NCI-H2196 (cell line): Measurements from ENCODE around the gene SHISA9.

Experiments used
- DNase-seq: peaks from one replicate; lab custom pipeline; 2025; ENCODE audit not compliant: unreplicated experiment; lab: John Stamatoyannopoulos, UW

Gene SHISA9

GRCh38 chr16:13157082-13157481 lies 255.7 kb downstream of the SHISA9 start:
- no peak for DNase-seq

GRCh38 chr16:13158427-13158826 lies 257.0 kb downstream of the SHISA9 start:
- DNase-seq = no peak

GRCh38 chr16:13165024-13165423 lies 263.6 kb downstream of the SHISA9 start:
- DNase-seq = no peak

GRCh38 chr16:13168091-13168572 lies 266.7 kb downstream of the SHISA9 start:
- DNase-seq = no peak

GRCh38 chr16:13171313-13171712 lies 269.9 kb downstream of the SHISA9 start:
- DNase-seq = no peak

GRCh38 chr16:13176711-13177110 lies 275.3 kb downstream of the SHISA9 start:
- no peak for DNase-seq

- DNase-seq = no peak
Measured at GRCh38 chr16:13178318-13178717, 276.9 kb downstream of the SHISA9 start.

- no peak for DNase-seq
Measured at GRCh38 chr16:13181432-13181831, 280.0 kb downstream of the SHISA9 start.

GRCh38 chr16:13186813-13187212 lies 285.4 kb downstream of the SHISA9 start:
- DNase-seq = no peak

GRCh38 chr16:13189250-13189649 lies 287.9 kb downstream of the SHISA9 start:
- no peak for DNase-seq

GRCh38 chr16:13193721-13194120 lies 292.3 kb downstream of the SHISA9 start:
- no peak for DNase-seq

- no peak for DNase-seq
Measured at GRCh38 chr16:13194766-13195165, 293.4 kb downstream of the SHISA9 start.

GRCh38 chr16:13203725-13204124 lies 302.3 kb downstream of the SHISA9 start:
- DNase-seq = no peak

- DNase-seq = no peak
Measured at GRCh38 chr16:13205352-13205751, 304.0 kb downstream of the SHISA9 start.

- DNase-seq = no peak
Measured at GRCh38 chr16:13206606-13207005, 305.2 kb downstream of the SHISA9 start.

- DNase-seq = no peak
Measured at GRCh38 chr16:13207151-13207550, 305.8 kb downstream of the SHISA9 start.

- no peak for DNase-seq
Measured at GRCh38 chr16:13223666-13224065, 322.3 kb downstream of the SHISA9 start.

- no peak for DNase-seq
Measured at GRCh38 chr16:13229039-13229438, 327.6 kb downstream of the SHISA9 start.

GRCh38 chr16:13231365-13231764 lies 330.0 kb downstream of the SHISA9 start:
- DNase-seq = no peak

GRCh38 chr16:13234999-13235398 lies 333.6 kb downstream of the SHISA9 start:
- no peak for DNase-seq

GRCh38 chr16:13236308-13236707 lies 334.9 kb downstream of the SHISA9 start:
- no peak for DNase-seq

GRCh38 chr16:13238182-13238581 lies 336.8 kb downstream of the SHISA9 start:
- no peak for DNase-seq

- no peak for DNase-seq
Measured at GRCh38 chr16:13242201-13242600, 340.8 kb downstream of the SHISA9 start.

GRCh38 chr16:13244770-13245169 lies 343.4 kb downstream of the SHISA9 start:
- DNase-seq = no peak
